Activated CD4-positive, alpha-beta T cell treated with anti-CD3 and anti-CD28 coated beads for 48 hours (primary cell): ENCODE results near the gene NINL.
"Not testable (repeated sequence)": the region's sequence is repeated elsewhere in the genome, so short reads cannot be mapped to it uniquely, and the experiment has no call there.

Source experiments
- DNase-seq: peaks from one replicate; pipeline ENCODE4 v3.0.0-alpha.2; 2020

NINL gene

GRCh38 chr20:25481235-25481917, 104.0 kb downstream of the NINL start:
- no peak for DNase-seq

GRCh38 chr20:25480797-25481196, 104.5 kb downstream of the NINL start:
- DNase-seq: no peak

- no peak for DNase-seq
Observed at GRCh38 chr20:25480156-25480555, 105.2 kb downstream of the NINL start.

GRCh38 chr20:25479638-25480037, 105.7 kb downstream of the NINL start:
- DNase-seq: no peak

GRCh38 chr20:25478889-25479568, 106.3 kb downstream of the NINL start:
- DNase-seq: no peak

GRCh38 chr20:25477014-25477882, 108.1 kb downstream of the NINL start:
- DNase-seq: no peak

GRCh38 chr20:25476106-25477013, 109.0 kb downstream of the NINL start:
- no peak for DNase-seq

GRCh38 chr20:25473297-25473696, 112.0 kb downstream of the NINL start:
- not testable (repeated sequence) for DNase-seq

- DNase-seq: no peak
Observed at GRCh38 chr20:25471020-25471419, 114.3 kb downstream of the NINL start.

GRCh38 chr20:25470045-25470444, 115.3 kb downstream of the NINL start:
- DNase-seq: peak; percentile 62

GRCh38 chr20:25469558-25469957, 115.8 kb downstream of the NINL start:
- no peak for DNase-seq

GRCh38 chr20:25468126-25469075, 116.9 kb downstream of the NINL start:
- DNase-seq: no peak

- DNase-seq: no peak
Observed at GRCh38 chr20:25467441-25467840, 117.9 kb downstream of the NINL start.

GRCh38 chr20:25466846-25467245, 118.5 kb downstream of the NINL start:
- DNase-seq: no peak

GRCh38 chr20:25465243-25466135, 119.8 kb downstream of the NINL start:
- DNase-seq: no peak

- no peak for DNase-seq
Observed at GRCh38 chr20:25464501-25465242, 120.7 kb downstream of the NINL start.

GRCh38 chr20:25461786-25462545, 123.4 kb downstream of the NINL start:
- DNase-seq: no peak

GRCh38 chr20:25461281-25461650, 124.1 kb downstream of the NINL start:
- DNase-seq: no peak
